Occipital lobe (tissue), 2 donors: Measurements from ENCODE around the gene SLC7A6. TPM values are rescaled to one million over a fixed set of nuclear protein-coding genes. Genes with fewer than 3 reads are reported as not detected.

Experiments
- DNase-seq: peaks from one replicate; lab custom pipeline; 2025; lab: John Stamatoyannopoulos, UW
- total RNA-seq: library from RNA; depleted of rRNA; stranded (reverse); fragments of >200 nt; gene quantifications from one replicate; pipeline ENCODE4 v1.2.3, GENCODE V29; 2014

Gene SLC7A6
- total RNA-seq, 1 donor from 2014 or later, result 20.1 TPM

- no peak for DNase-seq
These were observed 42.3 kb downstream of the SLC7A6 start for GRCh38 chr16:68306633-68307032.

- DNase-seq, result no peak
These were observed 45.5 kb downstream of the SLC7A6 start for GRCh38 chr16:68309799-68310198.

GRCh38 chr16:68310437-68310773, 46.1 kb downstream of the SLC7A6 start:
- DNase-seq, result no peak

- peak; percentile 86 for DNase-seq
These were observed 46.6 kb downstream of the SLC7A6 start, which contains the start of the genes PRMT7 and SLC7A6OS for GRCh38 chr16:68310774-68311511. Gene PRMT7 (plus strand): TSS chr16:68311019. CDS start chr16:68315980, 4,961 bp downstream. Gene SLC7A6OS (minus strand): TSS chr16:68310946. CDS start chr16:68310926, 20 bp downstream.

GRCh38 chr16:68313116-68313515, 48.8 kb downstream of the SLC7A6 start:
- no peak for DNase-seq

- DNase-seq, result no peak
These were observed 55.0 kb downstream of the SLC7A6 start for GRCh38 chr16:68319185-68319908.

- DNase-seq, result no peak
These were observed 60.0 kb downstream of the SLC7A6 start for GRCh38 chr16:68324336-68324735.

- DNase-seq, result no peak
These were observed 60.5 kb downstream of the SLC7A6 start for GRCh38 chr16:68324780-68325357.

GRCh38 chr16:68328151-68328859, 64.0 kb downstream of the SLC7A6 start:
- peak; percentile 67 for DNase-seq

GRCh38 chr16:68328860-68329390, 64.6 kb downstream of the SLC7A6 start:
- DNase-seq, result no peak

GRCh38 chr16:68331879-68332410, 67.6 kb downstream of the SLC7A6 start:
- DNase-seq, result no peak

- no peak for DNase-seq
These were observed 68.2 kb downstream of the SLC7A6 start for GRCh38 chr16:68332411-68333121.

- DNase-seq, result no peak
These were observed 70.8 kb downstream of the SLC7A6 start for GRCh38 chr16:68335175-68335574.

GRCh38 chr16:68338326-68339119, 74.2 kb downstream of the SLC7A6 start:
- no peak for DNase-seq

GRCh38 chr16:68339214-68339613, 74.9 kb downstream of the SLC7A6 start:
- DNase-seq, result no peak

- DNase-seq, result no peak
These were observed 78.3 kb downstream of the SLC7A6 start for GRCh38 chr16:68342620-68343019.

- no peak for DNase-seq
These were observed 78.8 kb downstream of the SLC7A6 start for GRCh38 chr16:68343137-68343536.

GRCh38 chr16:68344252-68344651, 79.9 kb downstream of the SLC7A6 start:
- DNase-seq, result no peak

- DNase-seq, result no peak
These were observed 81.1 kb downstream of the SLC7A6 start for GRCh38 chr16:68345351-68345810.
